ENCODE results near the gene MS4A12. TPM values are rescaled to one million over a fixed set of nuclear protein-coding genes. Genes with fewer than 3 reads are reported as not detected.

The MS4A12 gene
- total RNA-seq, 3 donors from 2014 or later = 411 to 1,262 (median 644) TPM

GRCh38 chr11:60457576-60457975 lies 35.0 kb upstream of the MS4A12 start:
- intact Hi-C loops (cut with DNase I, micrococcal nuclease) = no loop called here
- Histone ChIP-seq H3K36me3 (ENCODE audit: low read depth) (no peaks in the 10 kb centered on the region), H3K9me3 (no peaks in the 10 kb centered on the region), H3K4me1 (ENCODE audit: low read depth) (no peaks in the 10 kb centered on the region), H3K4me3 (no peak overlapping the region)
- DNase-seq (no peak), ATAC-seq (peak; percentile 41)
- TF ChIP-seq CTCF (IDR thresholded peaks at IDR 0.05) = no peak

- TF ChIP-seq CTCF (IDR thresholded peaks at IDR 0.05) = no peak
- intact Hi-C loops (cut with DNase I, micrococcal nuclease) = no loop called here
- ATAC-seq (no peak), DNase-seq (no peak)
- Histone ChIP-seq H3K4me3 (no peak overlapping the region), H3K4me1 (ENCODE audit: low read depth) (no peaks in the 10 kb centered on the region), H3K9me3 (no peaks in the 10 kb centered on the region), H3K36me3 (ENCODE audit: low read depth) (no peaks in the 10 kb centered on the region)
Measured at GRCh38 chr11:60459345-60459744, 33.2 kb upstream of the MS4A12 start.

- ATAC-seq = no peak
- Histone ChIP-seq H3K4me3 (no peak overlapping the region), H3K9me3 (no peaks in the 10 kb centered on the region), H3K4me1 (ENCODE audit: low read depth) (no peaks in the 10 kb centered on the region), H3K36me3 (ENCODE audit: low read depth) (no peaks in the 10 kb centered on the region)
- intact Hi-C loops (cut with DNase I, micrococcal nuclease) = no loop called here
- no peak for TF ChIP-seq CTCF (IDR thresholded peaks at IDR 0.05)
- no peak for DNase-seq
Measured at GRCh38 chr11:60468829-60469228, 23.7 kb upstream of the MS4A12 start.

GRCh38 chr11:60469723-60470122 lies 22.9 kb upstream of the MS4A12 start:
- no peak overlapping the region for H3K4me3 ChIP-seq
- intact Hi-C loops (cut with DNase I, micrococcal nuclease) = no loop called here
- H3K36me3 ChIP-seq (ENCODE audit: low read depth) = no peaks in the 10 kb centered on the region
- no peaks in the 10 kb centered on the region for H3K9me3 ChIP-seq
- ATAC-seq (no peak), DNase-seq (no peak)
- TF ChIP-seq CTCF (IDR thresholded peaks at IDR 0.05) = no peak
- H3K4me1 ChIP-seq (ENCODE audit: low read depth) = no peaks in the 10 kb centered on the region

GRCh38 chr11:60477035-60477445 lies 15.5 kb upstream of the MS4A12 start:
- ATAC-seq (peak; percentile 33), DNase-seq (no peak)
- TF ChIP-seq CTCF (IDR thresholded peaks at IDR 0.05) = no peak
- Histone ChIP-seq H3K36me3 (ENCODE audit: low read depth) (no peaks in the 10 kb centered on the region), H3K9me3 (no peaks in the 10 kb centered on the region), H3K4me1 (ENCODE audit: low read depth) (no peaks in the 10 kb centered on the region), H3K4me3 (no peak overlapping the region)
- intact Hi-C loops (cut with DNase I, micrococcal nuclease) = no loop called here

GRCh38 chr11:60482361-60482760 lies 10.2 kb upstream of the MS4A12 start:
- no peaks in the 10 kb centered on the region for H3K4me1 ChIP-seq (ENCODE audit: low read depth)
- no peak for TF ChIP-seq CTCF (IDR thresholded peaks at IDR 0.05)
- H3K9me3 ChIP-seq = no peaks in the 10 kb centered on the region
- no peak overlapping the region for H3K4me3 ChIP-seq
- no peak for DNase-seq
- ATAC-seq = peak; percentile 59
- intact Hi-C loops (cut with DNase I, micrococcal nuclease) = no loop called here
- no peaks in the 10 kb centered on the region for H3K36me3 ChIP-seq (ENCODE audit: low read depth)

Measured in mucosa of descending colon (tissue), 3 donors.